ENCODE measurements around the gene TTC39B.
"Not testable (repeated sequence)": the region's sequence is repeated elsewhere in the genome, so short reads cannot be mapped to it uniquely, and the experiment has no call there.

The TTC39B gene

GRCh38 chr9:15262581-15262980 lies 44.4 kb downstream of the TTC39B start:
- no peak for DNase-seq

GRCh38 chr9:15256426-15256825 lies 50.6 kb downstream of the TTC39B start:
- no peak for DNase-seq

GRCh38 chr9:15253786-15254185 lies 53.2 kb downstream of the TTC39B start:
- DNase-seq: no peak

- peak; percentile 81 for DNase-seq
Observed at GRCh38 chr9:15253197-15253596, 53.8 kb downstream of the TTC39B start.

GRCh38 chr9:15249981-15250380 lies 57.0 kb downstream of the TTC39B start:
- no peak for DNase-seq

- DNase-seq: peak; percentile 69
Observed at GRCh38 chr9:15249042-15249818, 57.8 kb downstream of the TTC39B start.

- no peak for DNase-seq
Observed at GRCh38 chr9:15248621-15249020, 58.4 kb downstream of the TTC39B start.

- no peak for DNase-seq
Observed at GRCh38 chr9:15248081-15248480, 58.9 kb downstream of the TTC39B start.

- no peak for DNase-seq
Observed at GRCh38 chr9:15246708-15247107, 60.3 kb downstream of the TTC39B start.

GRCh38 chr9:15246243-15246642 lies 60.8 kb downstream of the TTC39B start:
- DNase-seq: no peak

GRCh38 chr9:15244001-15244441 lies 63.0 kb downstream of the TTC39B start:
- peak; percentile 23 for DNase-seq

- peak; percentile 30 for DNase-seq
Observed at GRCh38 chr9:15243081-15243480, 63.9 kb downstream of the TTC39B start.

- no peak for DNase-seq
Observed at GRCh38 chr9:15240927-15241326, 66.1 kb downstream of the TTC39B start.

GRCh38 chr9:15239816-15240215 lies 67.2 kb downstream of the TTC39B start:
- no peak for DNase-seq

- no peak for DNase-seq
Observed at GRCh38 chr9:15238646-15239045, 68.4 kb downstream of the TTC39B start.

- DNase-seq: no peak
Observed at GRCh38 chr9:15235658-15236057, 71.4 kb downstream of the TTC39B start.

GRCh38 chr9:15233941-15234490 lies 73.0 kb downstream of the TTC39B start:
- DNase-seq: not testable (repeated sequence)

- DNase-seq: not testable (repeated sequence)
Observed at GRCh38 chr9:15232706-15233280, 74.2 kb downstream of the TTC39B start.

GRCh38 chr9:15231788-15232635 lies 75.0 kb downstream of the TTC39B start:
- DNase-seq: peak; percentile 28

- DNase-seq: no peak
Observed at GRCh38 chr9:15229409-15229808, 77.6 kb downstream of the TTC39B start.

GRCh38 chr9:15227491-15227890 lies 79.5 kb downstream of the TTC39B start:
- DNase-seq: no peak

GRCh38 chr9:15225564-15226126 lies 81.4 kb downstream of the TTC39B start:
- DNase-seq: no peak

- DNase-seq: no peak
Observed at GRCh38 chr9:15222313-15222712, 84.7 kb downstream of the TTC39B start.

All from EL (cell line).